ENCODE data around the gene CFH.

- TF ChIP-seq POLR2AphosphoS5 (IDR thresholded peaks at IDR 0.05; ENCODE audit: low read depth, low read length) (no peak), POLR2A (IDR thresholded peaks at IDR 0.05; ENCODE audit: borderline replicate concordance, extremely low read depth, insufficient read depth, insufficient read length) (no peak), ZNF274 (IDR thresholded peaks at IDR 0.05; ENCODE audit: low read depth, low read length) (no peak), CEBPB (IDR thresholded peaks at IDR 0.05; ENCODE audit: low read depth) (no peak), EZH2 (IDR thresholded peaks at IDR 0.05) (no peak), TCF7L2 (IDR thresholded peaks at IDR 0.05; ENCODE audit: borderline replicate concordance, extremely low read depth, insufficient read depth, insufficient read length) (no peak), SIN3A (IDR thresholded peaks at IDR 0.05; ENCODE audit: low read depth) (no peak), FOSL1 (IDR thresholded peaks at IDR 0.05; ENCODE audit: low read depth) (no peak), MAX (IDR thresholded peaks at IDR 0.05) (no peak), YY1 (IDR thresholded peaks at IDR 0.05; ENCODE audit: extremely low read depth, insufficient replicate concordance, low read depth, low read length) (no peak), REST (IDR thresholded peaks at IDR 0.05; ENCODE audit: low read depth) (no peak), EZH2phosphoT487 (IDR thresholded peaks at IDR 0.05; ENCODE audit: borderline replicate concordance) (no peak)
- TF ChIP-seq, protein P1, sequence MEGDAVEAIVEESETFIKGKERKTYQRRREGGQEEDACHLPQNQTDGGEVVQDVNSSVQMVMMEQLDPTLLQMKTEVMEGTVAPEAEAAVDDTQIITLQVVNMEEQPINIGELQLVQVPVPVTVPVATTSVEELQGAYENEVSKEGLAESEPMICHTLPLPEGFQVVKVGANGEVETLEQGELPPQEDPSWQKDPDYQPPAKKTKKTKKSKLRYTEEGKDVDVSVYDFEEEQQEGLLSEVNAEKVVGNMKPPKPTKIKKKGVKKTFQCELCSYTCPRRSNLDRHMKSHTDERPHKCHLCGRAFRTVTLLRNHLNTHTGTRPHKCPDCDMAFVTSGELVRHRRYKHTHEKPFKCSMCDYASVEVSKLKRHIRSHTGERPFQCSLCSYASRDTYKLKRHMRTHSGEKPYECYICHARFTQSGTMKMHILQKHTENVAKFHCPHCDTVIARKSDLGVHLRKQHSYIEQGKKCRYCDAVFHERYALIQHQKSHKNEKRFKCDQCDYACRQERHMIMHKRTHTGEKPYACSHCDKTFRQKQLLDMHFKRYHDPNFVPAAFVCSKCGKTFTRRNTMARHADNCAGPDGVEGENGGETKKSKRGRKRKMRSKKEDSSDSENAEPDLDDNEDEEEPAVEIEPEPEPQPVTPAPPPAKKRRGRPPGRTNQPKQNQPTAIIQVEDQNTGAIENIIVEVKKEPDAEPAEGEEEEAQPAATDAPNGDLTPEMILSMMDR (IDR thresholded peaks at IDR 0.05 in 2 of 3, conservative IDR thresholded peaks at IDR 0.05 in 1 of 3; ENCODE audit: borderline replicate concordance in 1 of 3, insufficient read depth in 1 of 3, low read depth in 2 of 3, low read length in 2 of 3) = no peak
Observed at GRCh38 chr1:196655494-196655893, 3.7 kb downstream of the CFH start.
